GM12872 (cell line): ENCODE data around the gene ZNF774.

Experiments
- TF ChIP-seq, protein P1 (sequence below): IDR thresholded peaks from 3 replicates; pipeline ENCODE4 v1.5.1; 2011; ENCODE audit warnings: low read depth, mild to moderate bottlenecking, low read length, moderate library complexity; ENCODE audit not compliant: insufficient read depth

The ZNF774 gene

DNA sequence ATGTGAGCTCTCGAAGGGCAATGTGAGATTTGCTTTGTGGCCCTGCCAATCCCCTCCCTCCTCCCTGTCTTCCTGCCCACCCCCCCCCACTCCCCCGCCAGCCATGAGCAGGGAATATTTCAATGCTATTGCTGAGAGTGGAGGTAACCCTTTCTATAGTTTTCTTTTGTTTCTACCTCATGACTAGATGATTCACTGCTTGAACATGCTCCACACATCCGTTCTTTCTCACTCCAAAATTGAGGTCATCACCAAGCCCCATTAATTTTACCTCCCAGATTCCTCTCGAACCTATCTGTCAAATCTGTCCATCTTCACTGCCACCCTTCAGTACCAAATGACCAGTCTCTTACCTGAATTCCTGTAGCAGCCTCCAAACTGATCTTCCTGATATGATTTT, 12.2 kb downstream of the ZNF774 start:
- TF ChIP-seq, protein P1, sequence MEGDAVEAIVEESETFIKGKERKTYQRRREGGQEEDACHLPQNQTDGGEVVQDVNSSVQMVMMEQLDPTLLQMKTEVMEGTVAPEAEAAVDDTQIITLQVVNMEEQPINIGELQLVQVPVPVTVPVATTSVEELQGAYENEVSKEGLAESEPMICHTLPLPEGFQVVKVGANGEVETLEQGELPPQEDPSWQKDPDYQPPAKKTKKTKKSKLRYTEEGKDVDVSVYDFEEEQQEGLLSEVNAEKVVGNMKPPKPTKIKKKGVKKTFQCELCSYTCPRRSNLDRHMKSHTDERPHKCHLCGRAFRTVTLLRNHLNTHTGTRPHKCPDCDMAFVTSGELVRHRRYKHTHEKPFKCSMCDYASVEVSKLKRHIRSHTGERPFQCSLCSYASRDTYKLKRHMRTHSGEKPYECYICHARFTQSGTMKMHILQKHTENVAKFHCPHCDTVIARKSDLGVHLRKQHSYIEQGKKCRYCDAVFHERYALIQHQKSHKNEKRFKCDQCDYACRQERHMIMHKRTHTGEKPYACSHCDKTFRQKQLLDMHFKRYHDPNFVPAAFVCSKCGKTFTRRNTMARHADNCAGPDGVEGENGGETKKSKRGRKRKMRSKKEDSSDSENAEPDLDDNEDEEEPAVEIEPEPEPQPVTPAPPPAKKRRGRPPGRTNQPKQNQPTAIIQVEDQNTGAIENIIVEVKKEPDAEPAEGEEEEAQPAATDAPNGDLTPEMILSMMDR = no peak

DNA sequence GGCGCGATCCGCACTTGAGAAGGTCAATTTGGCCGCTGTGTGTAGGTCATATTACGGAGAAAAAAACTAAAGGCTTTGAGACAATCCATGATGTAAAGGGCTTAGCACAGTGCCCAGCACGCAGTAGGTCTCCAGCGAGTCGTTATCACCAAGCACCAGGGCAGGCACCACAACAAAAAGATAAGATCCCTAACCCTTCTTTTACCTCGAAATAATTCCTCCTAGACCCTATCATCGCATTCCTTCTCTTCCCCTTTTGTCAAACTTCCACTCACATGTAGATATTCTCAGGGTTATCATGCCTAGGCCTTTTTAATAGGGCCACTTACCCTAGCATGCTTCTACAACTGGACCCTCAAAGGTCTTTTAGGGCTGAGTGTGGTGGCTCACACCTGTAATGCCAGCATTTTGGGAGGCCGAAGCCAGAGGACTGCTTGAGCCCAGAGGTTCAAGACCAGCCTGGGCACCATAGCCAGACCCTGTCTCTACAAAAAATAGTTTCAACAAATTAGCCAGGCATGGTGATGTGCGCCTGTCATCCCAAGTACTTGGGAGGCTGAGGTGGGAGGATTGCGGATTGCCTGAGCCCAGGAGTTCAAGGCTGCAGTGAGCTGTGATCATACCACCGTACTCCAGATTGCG, 13.5 kb downstream of the ZNF774 start:
- TF ChIP-seq, protein P1 = no peak

DNA sequence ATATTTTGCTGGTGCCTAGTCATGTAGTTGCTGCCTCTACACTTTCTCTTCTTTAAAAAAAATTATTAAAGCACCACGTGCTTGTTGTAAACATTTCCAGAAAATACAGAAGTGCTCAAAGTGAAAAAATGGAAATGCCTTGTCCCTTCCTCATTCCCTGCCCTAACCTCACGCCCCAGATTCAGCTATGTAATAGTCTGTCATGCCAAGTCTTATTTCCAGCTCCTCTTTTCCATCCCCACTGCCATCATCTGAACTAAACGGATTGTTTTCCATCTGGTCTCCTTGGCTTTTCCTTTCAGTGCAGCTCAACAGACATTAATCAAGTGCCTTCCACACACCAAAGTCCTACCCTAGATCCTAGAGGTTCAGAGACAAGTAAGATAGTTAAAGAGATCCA, 15.5 kb downstream of the ZNF774 start:
- TF ChIP-seq, protein P1 = no peak

DNA sequence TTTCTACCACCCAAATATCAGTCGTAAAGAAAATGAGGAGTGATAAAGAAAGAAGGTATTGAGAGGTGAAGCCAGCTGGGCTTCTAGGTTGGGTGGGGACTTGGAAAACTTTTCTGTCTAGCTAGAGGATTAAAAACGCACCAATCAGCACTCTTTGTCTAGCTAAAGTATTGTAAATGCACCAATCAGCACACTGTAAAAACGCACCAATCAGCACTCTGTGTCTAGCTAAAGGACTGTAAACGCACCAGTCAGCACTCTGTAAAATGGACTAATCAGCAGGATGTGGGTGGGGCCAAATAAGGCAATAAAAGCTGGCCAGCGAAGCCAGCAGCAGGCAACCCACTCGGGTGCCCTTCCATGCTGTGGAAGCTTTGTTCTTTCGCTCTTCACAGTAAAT, 23.0 kb downstream of the ZNF774 start:
- TF ChIP-seq, protein P1 = no peak

DNA sequence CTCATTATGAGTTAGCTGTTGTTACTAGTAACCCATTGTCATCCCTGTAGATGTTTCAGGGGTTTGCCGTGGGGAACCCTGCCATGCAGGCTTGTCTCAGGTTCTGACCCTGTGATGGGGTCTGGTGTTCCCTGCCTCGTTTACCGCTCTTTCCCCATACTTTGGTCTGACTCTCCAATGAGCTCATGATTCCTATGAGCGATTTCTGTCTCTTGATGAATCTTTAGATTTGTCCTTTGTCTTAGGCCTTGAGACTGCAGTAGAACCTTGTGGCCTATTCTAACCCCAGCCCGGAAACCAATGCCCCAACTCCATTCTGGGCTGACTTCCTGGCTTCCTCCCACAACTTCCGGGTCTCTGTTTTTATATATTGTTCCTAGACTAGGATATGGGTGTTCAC, 24.7 kb downstream of the ZNF774 start:
- TF ChIP-seq, protein P1 = no peak

DNA sequence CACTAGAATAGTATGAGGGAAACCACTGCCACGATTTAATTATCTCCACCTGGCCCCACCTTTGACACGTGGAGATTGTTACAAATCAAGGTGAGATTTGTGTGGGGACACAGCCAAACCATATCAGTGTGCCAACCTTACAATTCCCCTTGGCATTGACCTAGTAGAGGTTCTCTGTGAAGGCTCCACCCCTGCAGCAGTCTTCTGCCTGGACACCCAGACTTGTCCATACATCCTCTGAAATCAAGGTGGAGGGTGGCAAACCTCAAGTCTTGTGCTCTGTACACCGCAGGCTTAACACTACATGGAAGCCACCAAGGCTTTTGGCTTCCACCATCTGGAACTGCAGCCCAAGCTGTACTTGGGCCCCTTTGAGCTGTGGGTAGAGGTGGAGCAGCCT, 27.2 kb downstream of the ZNF774 start:
- TF ChIP-seq, protein P1 = no peak

DNA sequence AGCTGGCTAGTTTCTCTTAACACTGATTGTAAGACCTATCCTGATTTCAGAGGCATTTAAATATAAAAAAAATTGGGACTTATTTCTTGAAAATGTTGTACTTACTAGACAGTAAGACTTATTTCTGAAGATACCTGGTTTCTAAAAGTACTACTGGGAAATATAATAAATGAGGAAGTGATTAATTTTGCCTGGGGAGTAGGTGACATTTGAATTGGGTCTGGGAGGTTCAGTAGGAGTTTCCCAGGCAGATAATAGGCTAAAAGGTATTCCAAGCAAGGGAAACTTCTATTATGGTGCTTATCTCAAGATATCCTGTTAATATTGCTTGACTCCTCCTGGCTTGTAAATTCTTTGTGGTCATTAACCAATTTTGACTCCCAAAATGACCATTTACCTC, 29.4 kb downstream of the ZNF774 start:
- TF ChIP-seq, protein P1 = no peak
